H9 (cell line): ENCODE results near the gene TGFBRAP1. TPM values are rescaled to one million over a fixed set of nuclear protein-coding genes. Genes with fewer than 3 reads are reported as not detected.

Experiments
- DNase-seq: peaks from one replicate; pipeline ENCODE4 v3.0.0-alpha.2; 2017
- H2AFZ ChIP-seq: one replicate; pipeline ENCODE4 v1.6.1; 2013; ENCODE audit warnings: mild to moderate bottlenecking, low read length, control low read depth, moderate library complexity
- H2AK5ac ChIP-seq: 2 replicates; pipeline ENCODE4 v1.6.1; 2013; ENCODE audit warnings: low read length, control low read depth, mixed read lengths; ENCODE audit not compliant: insufficient read length
- H2BK120ac ChIP-seq: one replicate; pipeline ENCODE4 v1.6.1; 2013; ENCODE audit warnings: low read depth, mild to moderate bottlenecking, low read length, control low read depth, inconsistent platforms; ENCODE audit not compliant: poor library complexity, severe bottlenecking
- H2BK12ac ChIP-seq: 2 replicates; pipeline ENCODE4 v1.6.1; 2013; ENCODE audit warnings: low read length, control low read depth, mixed read lengths, low read depth; ENCODE audit not compliant: insufficient read length
- H2BK15ac ChIP-seq: 2 replicates; pipeline ENCODE4 v1.6.1; 2013; ENCODE audit warnings: low read depth, low read length, control low read depth
- H2BK20ac ChIP-seq: one replicate; pipeline ENCODE4 v1.6.1; 2013; ENCODE audit warnings: low read depth, mild to moderate bottlenecking, low read length, control low read depth, inconsistent platforms; ENCODE audit not compliant: poor library complexity, severe bottlenecking
- H2BK5ac ChIP-seq: 2 replicates; pipeline ENCODE4 v1.6.1; 2013; ENCODE audit warnings: low read length, control low read depth, mixed read lengths; ENCODE audit not compliant: insufficient read length
- H3K14ac ChIP-seq: 2 replicates; pipeline ENCODE4 v1.6.1; 2013; ENCODE audit warnings: low read length, control low read depth; ENCODE audit not compliant: insufficient read depth
- H3K18ac ChIP-seq: 2 replicates; pipeline ENCODE4 v1.6.1; 2013; ENCODE audit warnings: low read depth, mild to moderate bottlenecking, mixed read lengths, low read length, control low read depth; ENCODE audit not compliant: insufficient read length
- H3K23ac ChIP-seq: 2 replicates; pipeline ENCODE4 v1.6.1; 2013; ENCODE audit warnings: low read length, control low read depth, mixed read lengths, low read depth; ENCODE audit not compliant: insufficient read length
- H3K23me2 ChIP-seq: 2 replicates; pipeline ENCODE4 v1.6.1; 2013; ENCODE audit warnings: low read depth, mild to moderate bottlenecking, mixed read lengths, low read length, control low read depth; ENCODE audit not compliant: insufficient read length, poor library complexity, severe bottlenecking
- H3K27ac ChIP-seq: 2 replicates; pipeline ENCODE4 v1.5.1; 2013; ENCODE audit warnings: low read length, control low read depth, mixed read lengths, low read depth; ENCODE audit not compliant: insufficient read length
- H3K27me3 ChIP-seq: 2 replicates; pipeline ENCODE4 v1.6.1; 2013; ENCODE audit warnings: low read length, control low read depth, inconsistent platforms; ENCODE audit not compliant: insufficient read depth
- H3K4ac ChIP-seq: 2 replicates; pipeline ENCODE4 v1.6.1; 2013; ENCODE audit warnings: low read depth, mild to moderate bottlenecking, control low read depth, inconsistent platforms, low read length, moderate library complexity
- H3K4me1 ChIP-seq: 2 replicates; pipeline ENCODE4 v1.6.1; 2013; ENCODE audit warnings: low read length, control low read depth, inconsistent platforms; ENCODE audit not compliant: insufficient read depth
- H3K4me2 ChIP-seq: 2 replicates; pipeline ENCODE4 v1.6.1; 2013; ENCODE audit warnings: low read length, control low read depth, mixed read lengths; ENCODE audit not compliant: insufficient read length, insufficient read depth
- H3K56ac ChIP-seq: 2 replicates; pipeline ENCODE4 v1.6.1; 2013; ENCODE audit warnings: low read depth, mild to moderate bottlenecking, mixed read lengths, low read length, control low read depth; ENCODE audit not compliant: insufficient read length
- H3K79me1 ChIP-seq: 2 replicates; pipeline ENCODE4 v1.6.1; 2013; ENCODE audit warnings: low read depth, mild to moderate bottlenecking, moderate library complexity, low read length, control low read depth, inconsistent platforms; ENCODE audit not compliant: insufficient read depth, poor library complexity, severe bottlenecking
- H3K79me2 ChIP-seq: 2 replicates; pipeline ENCODE4 v1.6.1; 2013; ENCODE audit warnings: low read length, control low read depth, inconsistent platforms; ENCODE audit not compliant: insufficient read depth
- H3K9ac ChIP-seq: 2 replicates; pipeline ENCODE4 v1.6.1; 2013; ENCODE audit warnings: low read length, control low read depth, mixed read lengths; ENCODE audit not compliant: insufficient read length; ENCODE audit errors: extremely low read depth
- H3K9me3 ChIP-seq: one replicate; pipeline ENCODE4 v1.6.1; 2013; ENCODE audit warnings: low read depth, low read length, inconsistent platforms; ENCODE audit not compliant: control insufficient read depth
- H3T11ph ChIP-seq: one replicate; pipeline ENCODE4 v1.6.1; 2013; ENCODE audit warnings: mild to moderate bottlenecking, low read length, control low read depth, inconsistent platforms
- H4K20me1 ChIP-seq: one replicate; pipeline ENCODE4 v1.6.1; 2013; ENCODE audit not compliant: control insufficient read depth, insufficient read length, insufficient read depth
- H4K5ac ChIP-seq: 2 replicates; pipeline ENCODE4 v1.6.1; 2013; ENCODE audit warnings: low read depth, mild to moderate bottlenecking, mixed read lengths, low read length, control low read depth; ENCODE audit not compliant: insufficient read length
- H4K8ac ChIP-seq: replicated peaks from 2 replicates; pipeline ENCODE4 v1.6.1; 2013; ENCODE audit warnings: low read length, control low read depth, mixed read lengths, low read depth; ENCODE audit not compliant: insufficient read length
- H4K91ac ChIP-seq: 2 replicates; pipeline ENCODE4 v1.6.1; 2013; ENCODE audit warnings: low read depth, mild to moderate bottlenecking, moderate library complexity, mixed read lengths, low read length, control low read depth; ENCODE audit not compliant: insufficient read length
- H3K27ac Mint-ChIP-seq, 3 experiments: 2 replicates in 2 of 3; 3 replicates in 1 of 3; pipeline ENCODE4 v1.8.0; 2020 to 2021; ENCODE audit warnings: mixed read lengths in 3 of 3, mild to moderate bottlenecking in 1 of 3, moderate library complexity in 1 of 3
- H3K27me3 Mint-ChIP-seq: 2 replicates; pipeline ENCODE4 v1.8.0; 2021; ENCODE audit warnings: low read depth, mild to moderate bottlenecking, moderate library complexity, mixed read lengths
- H3K36me3 Mint-ChIP-seq, 3 experiments: 2 replicates in 2 of 3; 3 replicates in 1 of 3; pipeline ENCODE4 v1.8.0; 2020 to 2021; ENCODE audit warnings: low read depth in 3 of 3, mixed read lengths in 3 of 3; ENCODE audit not compliant: insufficient read depth in 1 of 3
- H3K4me1 Mint-ChIP-seq, 2 experiments: 2 replicates each; pipeline ENCODE4 v1.8.0; 2020; ENCODE audit warnings: mixed read lengths in 2 of 2
- H3K4me3 Mint-ChIP-seq, 2 experiments: 2 replicates in 1 of 2; 3 replicates in 1 of 2; pipeline ENCODE4 v1.8.0; 2020 to 2021; ENCODE audit warnings: mild to moderate bottlenecking in 2 of 2, mixed read lengths in 2 of 2, moderate library complexity in 1 of 2
- H3K9me3 Mint-ChIP-seq, 2 experiments: 2 replicates in 1 of 2; 3 replicates in 1 of 2; pipeline ENCODE4 v1.8.0; 2020; ENCODE audit warnings: mild to moderate bottlenecking in 2 of 2, mixed read lengths in 2 of 2, moderate library complexity in 1 of 2
- CTCF ChIP-seq: fragments of 200-600 bp; sonication (generic); conservative IDR thresholded peaks from 3 replicates; pipeline ENCODE4 v1.8.0; 2021; ENCODE audit warnings: antibody characterized with exemption, mild to moderate bottlenecking
- WGBS: extraction: QIAGEN DNeasy Blood & Tissue Kit; methylation state at CpG from one replicate; pipeline ENCODE4 v1.1.7; 2013; ENCODE audit warnings: missing lambda C conversion rate, low lambda C conversion rate, mixed read lengths; ENCODE audit not compliant: insufficient read length; ENCODE audit errors: extremely low coverage; 5-methylcytosine and 5-hydroxymethylcytosine counted together
- total RNA-seq: library from RNA; stranded (reverse); gene quantifications from 2 replicates; pipeline ENCODE4 v1.2.1, GENCODE V29; 2021

Gene TGFBRAP1
- total RNA-seq, 1 experiment from 2014 or later = 23.6 TPM

- Histone ChIP-seq H2AFZ (no peak overlapping the region), H3K79me2 (no peaks in the 10 kb centered on the region), H3K23ac (no peak overlapping the region), H3K27ac (no peak overlapping the region), H2BK20ac (no peak overlapping the region), H3K14ac (no peak overlapping the region), H4K91ac (no peak overlapping the region), H3K4me1 (no peaks in the 10 kb centered on the region), H2BK120ac (no peak overlapping the region), H3K23me2 (no peaks in the 10 kb centered on the region), H3K9ac (no peak overlapping the region), H3T11ph (no peak overlapping the region), H3K18ac (no peak overlapping the region), H2BK15ac (no peak overlapping the region), H3K9me3 (no peaks in the 10 kb centered on the region), H3K79me1 (no peaks in the 10 kb centered on the region), H3K4ac (no peak overlapping the region), H2AK5ac (no peak overlapping the region), H4K20me1 (no peaks in the 10 kb centered on the region), H3K27me3 (no peaks in the 10 kb centered on the region), H4K8ac (no peak overlapping the region), H2BK12ac (no peak overlapping the region), H4K5ac (no peak overlapping the region), H2BK5ac (no peak overlapping the region), H3K4me2 (no peak overlapping the region), H3K56ac (no peak overlapping the region)
- H3K9me3 Mint-ChIP-seq = no peaks in the 10 kb centered on the region; a peak in 1 of 5 replicates
- H3K27me3 Mint-ChIP-seq = peaks cover 5% of the 10 kb centered on the region
- WGBS = no CpG with 5 or more reads among the region's 10 CpGs
- H3K4me1 Mint-ChIP-seq = peaks cover 7 to 9% of the 10 kb centered on the region in 2 experiments
- H3K36me3 Mint-ChIP-seq = peaks cover 0 to 2% (median 0%) of the 10 kb centered on the region in 3 experiments; a peak in 2 of 7 replicates
- DNase-seq = no peak
- TF ChIP-seq CTCF = no peak
- H3K4me3 Mint-ChIP-seq = no peak overlapping the region; a peak in 1 of 5 replicates
- no peak overlapping the region for H3K27ac Mint-ChIP-seq
Measured at GRCh38 chr2:105258835-105259350, 70.6 kb downstream of the TGFBRAP1 start.
